PC-9 (cell line): Measurements from ENCODE around the gene CSK. TPM values are rescaled to one million over a fixed set of nuclear protein-coding genes. Genes with fewer than 3 reads are reported as not detected.

Experiments used
- BruUV-seq: library from RNA; stranded (reverse); fragments of 400-500 nt; replicated peaks from 2 replicates; lab custom pipeline; 2021; lab: Mats Ljungman, UMichigan
- CTCF ChIA-PET: fragments of 300-600 bp; sonication (Branson Sonifier 250); formaldehyde crosslinking; loops from one replicate; lab custom pipeline; 2022; ENCODE audit warnings: antibody characterized with exemption; lab: Charles Lee
- POLR2A ChIA-PET: fragments of 300-600 bp; sonication (Branson Sonifier 250); formaldehyde crosslinking; loops from one replicate; lab custom pipeline; 2022; ENCODE audit warnings: antibody characterized with exemption; ENCODE audit not compliant: unreplicated experiment; lab: Charles Lee
- DNase-seq, 2 experiments: peaks; one replicate each; pipeline versions ENCODE4 v3.0.0 to v3.0.0-alpha.2; 2015 to 2022; ENCODE audit warnings: mixed read lengths in 1 of 2
- H2AFZ ChIP-seq: fragments of 200-600 bp; sonication (generic); 2 replicates; pipeline ENCODE4 v1.8.1; 2017; ENCODE audit warnings: antibody characterized with exemption
- H3F3A ChIP-seq: fragments of 200-600 bp; sonication (generic); 2 replicates; pipeline ENCODE4 v1.8.1; 2017; ENCODE audit warnings: antibody characterized with exemption, mild to moderate bottlenecking, low read depth; ENCODE audit not compliant: insufficient read depth
- H3K27ac ChIP-seq: fragments of 200-600 bp; sonication (generic); 2 replicates; pipeline ENCODE4 v1.6.1; 2016; ENCODE audit warnings: mixed run types
- H3K27me3 ChIP-seq: fragments of 200-600 bp; sonication (generic); 2 replicates; pipeline ENCODE4 v1.6.1; 2016; ENCODE audit warnings: low read depth, mixed run types; ENCODE audit not compliant: insufficient read depth
- H3K36me3 ChIP-seq: fragments of 200-600 bp; sonication (generic); 2 replicates; pipeline ENCODE4 v1.6.1; 2016; ENCODE audit warnings: low read depth, mixed run types
- H3K4me1 ChIP-seq: fragments of 200-600 bp; sonication (generic); replicated peaks from 2 replicates; pipeline ENCODE4 v1.6.1; 2016; ENCODE audit warnings: mixed run types; ENCODE audit not compliant: insufficient read depth
- H3K4me2 ChIP-seq: fragments of 200-600 bp; sonication (generic); 2 replicates; pipeline ENCODE4 v1.6.1; 2017; ENCODE audit warnings: mixed run types
- H3K4me3 ChIP-seq: fragments of 200-600 bp; sonication (generic); 2 replicates; pipeline ENCODE4 v1.6.1; 2016; ENCODE audit warnings: mixed run types
- H3K79me2 ChIP-seq: fragments of 200-600 bp; sonication (generic); 2 replicates; pipeline ENCODE4 v1.6.1; 2017; ENCODE audit warnings: low read depth, mixed run types
- H3K9me2 ChIP-seq: fragments of 200-600 bp; sonication (generic); 2 replicates; pipeline ENCODE4 v1.8.1; 2017; ENCODE audit warnings: mild to moderate bottlenecking; ENCODE audit not compliant: insufficient read depth
- H3K9me3 ChIP-seq: fragments of 200-600 bp; sonication (generic); 2 replicates; pipeline ENCODE4 v1.8.1; 2016; ENCODE audit warnings: low read depth; ENCODE audit not compliant: insufficient read depth
- H4K20me1 ChIP-seq: fragments of 200-600 bp; sonication (generic); 2 replicates; pipeline ENCODE4 v1.8.1; 2017; ENCODE audit not compliant: insufficient read depth
- CTCF ChIP-seq: fragments of 200-600 bp; sonication (generic); conservative IDR thresholded peaks from 2 replicates; pipeline ENCODE4 v1.6.1; 2017; ENCODE audit warnings: mixed run types, antibody characterized with exemption, mild to moderate bottlenecking, moderate library complexity
- EZH2 ChIP-seq: fragments of 200-600 bp; sonication (generic); IDR thresholded peaks from 2 replicates; pipeline ENCODE4 v1.8.0; 2017; ENCODE audit warnings: antibody characterized with exemption, low read depth
- intact Hi-C: fragments of 100-400 bp; cut with micrococcal nuclease; formaldehyde crosslinking; loops from one replicate; pipeline ENCODE4 v1.10.0; 2022; ENCODE audit not compliant: unreplicated experiment
- total RNA-seq: library from RNA; stranded (reverse); gene quantifications from 2 replicates; pipeline ENCODE4 v1.2.3, GENCODE V29; 2021

CSK gene
- total RNA-seq, 1 experiment from 2014 or later: 78.3 TPM

- peaks cover 7% of the 10 kb centered on the region; the same call in 1 of the 2 replicates for H3F3A ChIP-seq
- DNase-seq: no peak
- peaks cover 22% of the 10 kb centered on the region for H4K20me1 ChIP-seq
- intact Hi-C loops: loop anchor here (2.0 kb wide), 1 partner anchor 18 kb away; no protein-coding TSS in a partner anchor
- H3K9me2 ChIP-seq: no peaks in the 10 kb centered on the region
- no peak for TF ChIP-seq EZH2
- TF ChIP-seq CTCF: no peak
- H3K9me3 ChIP-seq: no peaks in the 10 kb centered on the region
- peak overlapping the region; percentile 95 for H3K4me3 ChIP-seq
- H2AFZ ChIP-seq: peak overlapping the region; percentile 80; the same call in 1 of the 2 replicates
- peaks cover 20% of the 10 kb centered on the region for H3K4me1 ChIP-seq
- no peaks in the 10 kb centered on the region for H3K27me3 ChIP-seq
- BruUV-seq: no TSS peak
- ChIA-PET CTCF (interaction anchor here (0.6 kb wide), 1 partner anchor 311 kb away, joined by 10 read pairs; no protein-coding TSS in a partner anchor), POLR2A (no interaction called here)
- no peak overlapping the region for H3K27ac ChIP-seq
- peak overlapping the region; percentile 100 for H3K4me2 ChIP-seq
- H3K36me3 ChIP-seq: no peaks in the 10 kb centered on the region; the same call in 1 of the 2 replicates
- peaks cover 48% of the 10 kb centered on the region for H3K79me2 ChIP-seq
Observed at GRCh38 chr15:74782259-74783071, 585 bp downstream of the CSK start.

DNA sequence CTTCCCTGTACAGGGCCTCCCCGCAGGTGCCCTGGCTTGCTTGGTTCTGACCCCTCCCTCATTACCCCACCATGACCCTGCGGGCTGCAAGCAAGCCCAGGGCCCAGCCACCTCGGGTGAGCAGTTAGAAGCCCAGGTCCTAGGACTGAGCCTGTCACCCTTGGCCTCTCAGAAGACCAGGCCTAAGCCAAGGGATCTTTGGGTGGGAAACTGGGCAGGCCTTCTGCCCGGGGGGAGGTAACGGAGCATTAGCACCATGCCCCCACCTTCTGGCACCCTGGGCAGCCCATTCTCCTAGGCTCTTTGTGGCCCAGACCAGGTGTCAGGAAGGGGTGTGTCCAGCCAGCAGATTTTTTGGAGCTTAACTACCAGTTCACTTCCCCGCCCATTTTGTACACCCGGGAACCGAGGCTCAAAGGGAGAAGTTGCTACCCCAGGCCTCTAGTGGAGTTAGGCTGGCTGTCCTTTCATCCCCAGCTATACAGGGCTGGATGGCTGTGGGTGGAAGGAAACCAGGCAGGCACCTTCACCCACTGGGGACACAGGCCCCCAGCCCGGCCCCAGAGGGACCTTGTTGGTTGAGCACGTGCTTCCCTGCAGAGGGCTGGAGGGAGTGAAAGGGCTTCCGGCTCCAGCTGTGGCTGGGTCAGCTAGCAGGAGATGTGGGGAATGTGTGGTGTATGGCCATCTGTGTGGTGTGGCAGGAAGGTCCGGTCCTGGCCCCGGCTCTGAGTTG lies 1.4 kb downstream of the CSK start:
- intact Hi-C loops: loop anchor here (2.0 kb wide), 1 partner anchor 18 kb away; no protein-coding TSS in a partner anchor
- no peak for TF ChIP-seq CTCF
- TF ChIP-seq EZH2: no peak
- Histone ChIP-seq H2AFZ (peak overlapping the region; percentile 80; the same call in 1 of the 2 replicates), H3F3A (peaks cover 7% of the 10 kb centered on the region; the same call in 1 of the 2 replicates), H3K9me2 (no peaks in the 10 kb centered on the region), H3K27me3 (no peaks in the 10 kb centered on the region), H3K27ac (no peak overlapping the region), H3K36me3 (no peaks in the 10 kb centered on the region; the same call in 1 of the 2 replicates), H3K9me3 (no peaks in the 10 kb centered on the region), H3K4me3 (peak overlapping the region; percentile 95), H4K20me1 (peaks cover 29% of the 10 kb centered on the region), H3K79me2 (peaks cover 56% of the 10 kb centered on the region), H3K4me2 (peak overlapping the region; percentile 100), H3K4me1 (peaks cover 20% of the 10 kb centered on the region)
- DNase-seq: peak in 1 of 2 experiments; percentile 44
- BruUV-seq: TSS peak; percentile 30
- POLR2A ChIA-PET: no interaction called here
- CTCF ChIA-PET: interaction anchor here (0.6 to 1.1 kb wide), 5 partner anchors 10 to 172 kb away, joined by 3 to 9 read pairs (median 3); no protein-coding TSS in a partner anchor

DNA sequence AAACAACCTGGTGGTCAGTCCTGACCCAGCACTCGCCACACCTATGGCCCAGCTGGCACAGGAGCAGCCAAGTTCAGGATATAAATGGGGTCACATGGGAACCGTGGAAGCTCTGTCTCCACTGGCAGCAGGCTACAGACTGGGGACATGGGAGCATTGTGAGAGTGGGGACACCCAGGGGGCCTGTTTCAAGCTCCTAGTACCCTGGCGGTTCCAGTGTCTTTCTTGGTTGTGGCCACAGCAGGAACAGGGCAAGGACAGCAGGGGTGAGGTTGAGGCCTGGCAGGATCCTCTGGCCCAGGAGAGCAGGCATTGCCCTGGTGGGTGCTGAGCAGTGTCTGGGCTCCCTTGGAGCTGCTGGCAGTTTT lies 1.9 kb downstream of the CSK start:
- no peak overlapping the region for H3K27ac ChIP-seq
- peak overlapping the region; percentile 100 for H3K4me2 ChIP-seq
- DNase-seq: no peak
- no peaks in the 10 kb centered on the region for H3K27me3 ChIP-seq
- peaks cover 56% of the 10 kb centered on the region for H3K79me2 ChIP-seq
- peaks cover 25% of the 10 kb centered on the region for H3K4me1 ChIP-seq
- BruUV-seq: no TSS peak
- TF ChIP-seq EZH2: no peak
- TF ChIP-seq CTCF: no peak
- H3F3A ChIP-seq: peaks cover 7% of the 10 kb centered on the region; the same call in 1 of the 2 replicates
- no peaks in the 10 kb centered on the region for H3K9me3 ChIP-seq
- no peak overlapping the region for H2AFZ ChIP-seq
- CTCF ChIA-PET: interaction anchor here (0.6 to 1.1 kb wide), 5 partner anchors 10 to 171 kb away, joined by 3 to 9 read pairs (median 3); no protein-coding TSS in a partner anchor
- peak overlapping the region; percentile 95; the same call in 1 of the 2 replicates for H3K4me3 ChIP-seq
- peaks cover 33% of the 10 kb centered on the region for H4K20me1 ChIP-seq
- no peaks in the 10 kb centered on the region for H3K9me2 ChIP-seq
- POLR2A ChIA-PET: no interaction called here
- H3K36me3 ChIP-seq: no peaks in the 10 kb centered on the region; the same call in 1 of the 2 replicates
- intact Hi-C loops: loop anchor here (2.0 kb wide), 1 partner anchor 17 kb away; no protein-coding TSS in a partner anchor
